Gastrocnemius medialis (tissue), 4 donors: ENCODE results near the gene HMGCL. TPM values are rescaled to one million over a fixed set of nuclear protein-coding genes. Genes with fewer than 3 reads are reported as not detected.
A peak's percentile ranks its signal among the peaks of the same experiment; 100 is the strongest.
"Not testable (repeated sequence)": the region's sequence is repeated elsewhere in the genome, so short reads cannot be mapped to it uniquely, and the experiment has no call there.

Experiments used
- ATAC-seq, 2 donors: fragments of 150-250 bp; one replicate each; pipeline ENCODE4 v1.9.1; 2016
- DNase-seq, 2 donors: peaks; one replicate each; pipeline ENCODE4 v3.0.0-alpha.2; 2019
- H3K27ac ChIP-seq, 4 donors: fragments of 200-600 bp; sonication (generic); 1 replicate in 1 of 4; 2 replicates in 3 of 4; pipeline ENCODE4 v1.5.1; 2016 to 2018; ENCODE audit warnings: mild to moderate bottlenecking in 2 of 4, moderate library complexity in 1 of 4
- H3K27me3 ChIP-seq, 3 donors: fragments of 200-600 bp; sonication (generic) in 2 of 3; 1 replicate in 1 of 3; 2 replicates in 2 of 3; pipeline versions ENCODE4 v1.5.1 to v1.6.0; 2016 to 2019; ENCODE audit warnings: mild to moderate bottlenecking in 1 of 3, moderate library complexity in 1 of 3
- H3K36me3 ChIP-seq, 2 donors: fragments of 200-600 bp; sonication (generic) in 1 of 2; one replicate each; pipeline ENCODE4 v1.5.1; 2017 to 2018
- H3K4me1 ChIP-seq, 2 donors: fragments of 200-600 bp; sonication (generic) in 1 of 2; one replicate each; pipeline ENCODE4 v1.5.1; 2016 to 2017; ENCODE audit warnings: mild to moderate bottlenecking in 2 of 2
- H3K4me3 ChIP-seq, 4 donors: fragments of 200-600 bp; sonication (generic) in 3 of 4; 1 replicate in 1 of 4; 2 replicates in 3 of 4; pipeline ENCODE4 v1.5.1; 2016 to 2019; ENCODE audit warnings: mild to moderate bottlenecking in 2 of 4
- H3K9me3 ChIP-seq, 3 donors: fragments of 200-600 bp; sonication (generic) in 2 of 3; 1 replicate in 1 of 3; 2 replicates in 2 of 3; pipeline ENCODE4 v1.5.1; 2016 to 2019
- POLR2A ChIP-seq, 2 donors: fragments of 450-650 bp; IDR thresholded peaks; one replicate each; pipeline ENCODE4 v1.6.1; 2017; ENCODE audit warnings: antibody characterized with exemption in 2 of 2, mild to moderate bottlenecking in 2 of 2, moderate library complexity in 2 of 2
- in situ Hi-C, 4 donors: fragments of 200-750 bp; cut with MboI; loops; one replicate each; pipeline versions ENCODE4 v1.15.0 to v1.8.0; 2017; ENCODE audit warnings: low sequenced_read_pairs in 4 of 4
- intact Hi-C: fragments of 100-400 bp; cut with DNase I; formaldehyde crosslinking; loops from one replicate; pipeline ENCODE4 v1.15.1; 2023; ENCODE audit warnings: low total_unique reads
- total RNA-seq, 4 donors: library from RNA; depleted of rRNA; stranded (reverse); fragments of >200 nt; gene quantifications; one replicate each; pipeline versions ENCODE4 v1.1.0 to v1.2.3, GENCODE V29; 2016
- TF ChIP-seq, protein P1 (sequence below), 5 experiments: fragments of 450-650 bp in 3 of 5; fragments of 200-600 bp in 2 of 5; sonication (generic) in 2 of 5; IDR thresholded peaks in 4 of 5; conservative IDR thresholded peaks in 1 of 5; 1 replicate in 4 of 5; 2 replicates in 1 of 5; pipeline ENCODE4 v1.5.1; 2016 to 2019; ENCODE audit warnings: antibody characterized with exemption in 5 of 5, mild to moderate bottlenecking in 3 of 5, moderate library complexity in 3 of 5

HMGCL gene
- total RNA-seq, 4 donors from 2014 or later, result 19.1 to 30.0 (median 29.5) TPM

DNA sequence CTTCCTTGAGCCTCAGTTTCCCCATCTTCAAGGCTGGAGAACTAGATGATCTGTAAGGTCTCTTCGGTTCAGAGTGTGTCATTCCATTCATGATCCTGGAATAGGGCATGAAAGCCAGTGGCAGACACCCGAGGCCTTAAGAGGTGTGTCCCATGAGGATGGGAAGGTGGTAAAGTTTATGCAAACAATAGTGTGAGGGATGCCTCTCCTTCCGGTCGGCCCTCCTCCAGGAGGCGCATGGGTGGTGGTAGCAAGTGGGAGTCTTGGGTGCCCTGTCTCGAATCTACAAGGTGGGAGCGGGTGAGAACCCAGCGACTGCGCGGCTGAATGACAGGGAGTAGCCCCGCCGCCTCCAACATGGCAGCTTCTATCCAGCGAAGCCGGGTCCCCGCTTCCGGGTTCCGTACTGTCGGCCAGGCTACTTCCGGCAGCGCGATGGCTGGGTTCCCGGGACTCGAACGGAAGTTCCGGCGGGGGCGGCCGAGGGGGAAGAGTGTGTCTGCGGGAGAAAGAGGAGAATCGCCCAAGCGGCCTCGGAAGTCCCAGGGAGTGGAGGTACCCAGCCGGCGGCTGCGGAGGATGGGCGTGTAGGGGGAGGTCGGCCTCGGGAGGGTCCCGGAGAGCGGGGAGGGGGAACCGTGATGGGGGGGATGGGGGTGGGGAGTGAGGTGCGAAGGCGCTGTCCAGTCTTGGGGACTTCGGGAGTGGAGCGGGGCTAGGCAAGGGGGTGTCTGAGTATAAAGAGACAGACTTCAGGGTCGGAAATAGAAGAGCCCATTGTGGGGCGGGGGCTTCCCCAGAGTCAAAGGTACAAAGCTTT lies 34.3 kb downstream of the HMGCL start, which contains the start of gene LYPLA2:
Gene LYPLA2 (plus strand): TSS at position 450 of the 820 bp plus-strand sequence. CDS start 1,538 bp downstream, outside the sequence.
- Histone ChIP-seq H3K36me3 (peaks cover 0 to 48% of the 10 kb centered on the region in 2 donors), H3K27ac (peak within 1 kb of the TSS; percentile 86 to 90 (median 87))
- in situ Hi-C loops, result no loop called here

DNA sequence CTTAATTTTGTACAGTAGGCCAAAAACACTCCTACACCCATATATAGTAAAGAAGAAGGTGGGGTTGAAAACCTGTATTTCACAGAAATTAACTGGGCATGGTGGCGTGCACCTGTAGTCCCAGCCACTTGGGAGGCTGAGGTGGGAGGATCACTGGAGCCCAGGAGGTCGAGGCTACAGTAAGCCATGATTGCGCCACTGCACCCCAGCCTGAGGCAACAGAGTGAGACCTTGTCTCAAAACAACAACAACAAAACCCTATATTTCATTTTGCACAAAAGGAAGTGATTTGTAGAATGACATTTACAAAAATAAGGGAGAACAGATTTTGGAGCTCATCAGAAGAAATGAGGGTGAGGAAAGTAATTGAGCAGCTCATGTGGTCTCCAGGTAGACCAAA lies 36.5 kb downstream of the HMGCL start:
- Histone ChIP-seq H3K9me3 (no peaks in the 10 kb centered on the region), H3K27me3 (no peaks in the 10 kb centered on the region), H3K4me1 (peaks cover 24 to 26% of the 10 kb centered on the region in 2 donors), H3K27ac (no peak overlapping the region), H3K4me3 (no peak overlapping the region), H3K36me3 (peaks cover 0 to 45% of the 10 kb centered on the region in 2 donors)
- in situ Hi-C loops, result no loop called here
- ATAC-seq (no peak), DNase-seq (no peak)
- intact Hi-C loops, result no loop called here
- no peak for TF ChIP-seq POLR2A (IDR thresholded peaks at IDR 0.05)
- TF ChIP-seq, protein P1, sequence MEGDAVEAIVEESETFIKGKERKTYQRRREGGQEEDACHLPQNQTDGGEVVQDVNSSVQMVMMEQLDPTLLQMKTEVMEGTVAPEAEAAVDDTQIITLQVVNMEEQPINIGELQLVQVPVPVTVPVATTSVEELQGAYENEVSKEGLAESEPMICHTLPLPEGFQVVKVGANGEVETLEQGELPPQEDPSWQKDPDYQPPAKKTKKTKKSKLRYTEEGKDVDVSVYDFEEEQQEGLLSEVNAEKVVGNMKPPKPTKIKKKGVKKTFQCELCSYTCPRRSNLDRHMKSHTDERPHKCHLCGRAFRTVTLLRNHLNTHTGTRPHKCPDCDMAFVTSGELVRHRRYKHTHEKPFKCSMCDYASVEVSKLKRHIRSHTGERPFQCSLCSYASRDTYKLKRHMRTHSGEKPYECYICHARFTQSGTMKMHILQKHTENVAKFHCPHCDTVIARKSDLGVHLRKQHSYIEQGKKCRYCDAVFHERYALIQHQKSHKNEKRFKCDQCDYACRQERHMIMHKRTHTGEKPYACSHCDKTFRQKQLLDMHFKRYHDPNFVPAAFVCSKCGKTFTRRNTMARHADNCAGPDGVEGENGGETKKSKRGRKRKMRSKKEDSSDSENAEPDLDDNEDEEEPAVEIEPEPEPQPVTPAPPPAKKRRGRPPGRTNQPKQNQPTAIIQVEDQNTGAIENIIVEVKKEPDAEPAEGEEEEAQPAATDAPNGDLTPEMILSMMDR (IDR thresholded peaks at IDR 0.05 in 4 of 5, conservative IDR thresholded peaks at IDR 0.05 in 1 of 5), result no peak

More for the DNA sequence above, 34.3 kb downstream of the HMGCL start, which contains the start of gene LYPLA2:
- Histone ChIP-seq H3K4me1 (peaks cover 24 to 26% of the 10 kb centered on the region in 2 donors), H3K27me3 (no peaks in the 10 kb centered on the region), H3K9me3 (no peaks in the 10 kb centered on the region), H3K4me3 (peak within 1 kb of the TSS; percentile 79 to 97 (median 80))
- intact Hi-C loops, result loop anchor here (1.0 kb wide), 3 partner anchors 9 to 772 kb away; partner anchors contain the start of genes GALE, KDM1A and PITHD1
- DNase-seq (peak; percentile 87), ATAC-seq (peak; percentile 89 to 93)
- TF ChIP-seq, protein P1 (IDR thresholded peaks at IDR 0.05 in 4 of 5, conservative IDR thresholded peaks at IDR 0.05 in 1 of 5), result no peak
- peak in 1 of 2 donors; percentile 50 for TF ChIP-seq POLR2A (IDR thresholded peaks at IDR 0.05)

DNA sequence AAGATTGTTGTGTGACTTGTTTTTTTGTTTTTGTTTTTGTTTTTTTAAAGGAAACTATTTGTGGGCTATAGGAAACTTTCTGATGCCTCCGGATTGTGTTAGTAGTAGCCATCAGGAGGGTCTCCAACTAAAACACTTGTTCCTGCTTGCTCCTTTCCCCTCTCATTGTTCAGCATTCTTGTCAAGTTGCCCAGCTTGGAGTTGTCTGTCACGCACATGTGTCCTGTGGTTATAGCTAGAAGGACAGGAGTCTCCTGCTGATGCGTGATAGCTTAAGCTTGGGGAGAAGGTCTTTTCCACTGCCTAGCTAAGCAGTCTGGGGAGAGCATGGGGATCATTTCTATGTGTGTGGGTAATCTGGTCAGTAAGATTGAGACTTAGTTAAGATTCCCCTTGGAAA lies 37.5 kb downstream of the HMGCL start:
- in situ Hi-C loops, result no loop called here
- DNase-seq, result no peak
- TF ChIP-seq, protein P1 (IDR thresholded peaks at IDR 0.05 in 4 of 5, conservative IDR thresholded peaks at IDR 0.05 in 1 of 5), result no peak
- no peak for TF ChIP-seq POLR2A (IDR thresholded peaks at IDR 0.05)
- Histone ChIP-seq H3K27me3 (no peaks in the 10 kb centered on the region), H3K36me3 (peaks cover 0 to 40% of the 10 kb centered on the region in 2 donors), H3K4me3 (no peak overlapping the region), H3K27ac (peak overlapping the region in 1 of 4 donors; percentile 21), H3K4me1 (peaks cover 20 to 24% of the 10 kb centered on the region in 2 donors), H3K9me3 (no peaks in the 10 kb centered on the region)
- intact Hi-C loops, result no loop called here
- ATAC-seq, result no peak

DNA sequence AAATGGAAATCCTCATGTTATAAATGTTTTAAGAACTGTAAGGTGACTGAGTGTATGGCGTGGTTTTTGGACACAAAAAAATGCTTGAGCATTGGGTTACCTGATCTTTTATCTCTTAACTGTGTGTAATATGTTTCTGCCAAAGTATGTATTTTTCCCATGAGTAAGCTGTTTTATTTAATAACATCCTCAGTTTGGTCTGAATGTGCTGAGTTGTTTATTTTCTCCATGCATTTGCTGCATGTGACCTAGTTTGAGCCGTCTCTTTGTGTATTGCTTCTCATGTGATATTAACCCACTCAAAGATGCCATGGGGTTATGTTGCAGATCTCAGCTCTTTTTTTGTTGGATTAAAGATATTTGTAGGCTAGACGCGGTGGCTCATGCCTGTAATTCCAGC lies 40.4 kb downstream of the HMGCL start:
- Histone ChIP-seq H3K27me3 (no peaks in the 10 kb centered on the region), H3K9me3 (no peaks in the 10 kb centered on the region), H3K4me1 (peaks cover 10 to 12% of the 10 kb centered on the region in 2 donors), H3K27ac (no peak overlapping the region), H3K36me3 (peaks cover 0 to 59% of the 10 kb centered on the region in 2 donors), H3K4me3 (no peak overlapping the region)
- DNase-seq, result no peak
- in situ Hi-C loops, result no loop called here
- no peak for TF ChIP-seq POLR2A (IDR thresholded peaks at IDR 0.05)
- TF ChIP-seq, protein P1 (IDR thresholded peaks at IDR 0.05 in 4 of 5, conservative IDR thresholded peaks at IDR 0.05 in 1 of 5), result no peak
- intact Hi-C loops, result no loop called here
- ATAC-seq, result no peak

DNA sequence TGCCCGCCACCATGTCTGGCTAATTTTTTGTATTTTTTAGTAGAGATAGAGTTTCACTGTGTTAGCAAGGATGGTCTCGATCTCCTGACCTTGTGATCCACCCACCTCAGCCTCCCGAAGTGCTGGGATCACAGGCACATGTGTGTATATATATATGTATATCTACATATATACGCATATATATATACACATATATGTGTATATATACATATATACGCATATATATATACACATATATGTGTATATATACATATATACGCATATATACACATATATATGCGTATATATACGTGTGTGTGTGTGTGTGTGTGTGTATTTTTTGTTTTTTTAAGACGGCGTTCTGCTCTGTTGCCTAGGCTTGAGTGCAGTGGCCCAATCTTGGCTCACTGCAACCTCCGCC lies 42.1 kb downstream of the HMGCL start:
- H3K27ac ChIP-seq, H3K4me3 ChIP-seq, H3K9me3 ChIP-seq, ATAC-seq, in situ Hi-C loops, DNase-seq, H3K27me3 ChIP-seq, intact Hi-C loops: not testable (repeated sequence)
- Histone ChIP-seq H3K36me3 (peaks cover 0 to 60% of the 10 kb centered on the region in 2 donors), H3K4me1 (peaks cover 22 to 24% of the 10 kb centered on the region in 2 donors)
